SK-N-SH treated with all-trans-retinoic acid at 6 μM for 48 hours (cell line): ENCODE measurements around the gene PIK3R4.
A peak's percentile ranks its signal among the peaks of the same experiment; 100 is the strongest.

Experiments used
- ATAC-seq: fragments of 200-7000 bp; cut with Tn5 transposase; 3 replicates; pipeline ENCODE4 v1.9.1; 2020; ENCODE audit warnings: mild to moderate bottlenecking, moderate library complexity
- BACH2 ChIP-seq: fragments of 250-450 bp; sonication (Bioruptor Pico); IDR thresholded peaks from 2 replicates; pipeline ENCODE4 v1.9.0; 2021; ENCODE audit warnings: mild to moderate bottlenecking, borderline replicate concordance
- CREB5 ChIP-seq: fragments of 250-450 bp; sonication (Bioruptor Pico); IDR thresholded peaks from 2 replicates; pipeline ENCODE4 v1.5.1; 2020; ENCODE audit warnings: low read depth, mild to moderate bottlenecking, moderate library complexity
- CSDC2 ChIP-seq: fragments of 250-450 bp; sonication (Bioruptor Pico); IDR thresholded peaks from 2 replicates; pipeline ENCODE4 v1.5.0; 2020; ENCODE audit warnings: mild to moderate bottlenecking, moderate library complexity
- CSRNP3 ChIP-seq: fragments of 250-450 bp; sonication (Bioruptor Pico); IDR thresholded peaks from 2 replicates; pipeline ENCODE4 v1.5.1; 2021; ENCODE audit warnings: mild to moderate bottlenecking, moderate library complexity
- ESRRG ChIP-seq: fragments of 250-450 bp; sonication (Bioruptor Pico); IDR thresholded peaks from 2 replicates; pipeline ENCODE4 v1.6.1; 2021; ENCODE audit warnings: mild to moderate bottlenecking
- GLIS3 ChIP-seq: fragments of 250-450 bp; sonication (Bioruptor Pico); IDR thresholded peaks from 2 replicates; pipeline ENCODE4 v1.5.0; 2020; ENCODE audit warnings: mild to moderate bottlenecking, moderate library complexity
- ISL1 ChIP-seq: fragments of 250-450 bp; sonication (Bioruptor Pico); IDR thresholded peaks from 2 replicates; pipeline ENCODE4 v2.1.2; 2022; ENCODE audit warnings: mild to moderate bottlenecking, moderate library complexity
- OSR1 ChIP-seq: fragments of 250-450 bp; sonication (Bioruptor Pico); IDR thresholded peaks from 2 replicates; pipeline ENCODE4 v1.8.0; 2022; ENCODE audit warnings: moderate library complexity, mild to moderate bottlenecking, inconsistent platforms
- PATZ1 ChIP-seq: fragments of 250-450 bp; sonication (Bioruptor Pico); IDR thresholded peaks from 2 replicates; pipeline ENCODE4 v1.8.0; 2020; ENCODE audit warnings: mild to moderate bottlenecking, moderate library complexity, borderline replicate concordance
- POU6F1 ChIP-seq: fragments of 250-450 bp; sonication (Bioruptor Pico); IDR thresholded peaks from 2 replicates; pipeline ENCODE4 v1.8.0; 2021; ENCODE audit warnings: low read depth, mild to moderate bottlenecking, moderate library complexity, borderline replicate concordance
- PPARA ChIP-seq: fragments of 250-450 bp; sonication (Bioruptor Pico); IDR thresholded peaks from 2 replicates; pipeline ENCODE4 v1.5.0; 2020; ENCODE audit warnings: mild to moderate bottlenecking, borderline replicate concordance
- RARB ChIP-seq: fragments of 250-450 bp; sonication (Bioruptor Pico); IDR thresholded peaks from 2 replicates; pipeline ENCODE4 v1.8.0; 2021; ENCODE audit warnings: mild to moderate bottlenecking, moderate library complexity
- SNAI2 ChIP-seq: fragments of 250-450 bp; sonication (Bioruptor Pico); IDR thresholded peaks from 2 replicates; pipeline ENCODE4 v1.5.0; 2020; ENCODE audit warnings: mild to moderate bottlenecking, moderate library complexity
- TCF4 ChIP-seq: fragments of 250-450 bp; sonication (Bioruptor Pico); IDR thresholded peaks from 2 replicates; pipeline ENCODE4 v1.8.0; 2021; ENCODE audit warnings: mild to moderate bottlenecking, moderate library complexity, borderline replicate concordance
- TSHZ2 ChIP-seq: fragments of 250-450 bp; sonication (Bioruptor Pico); IDR thresholded peaks from 2 replicates; pipeline ENCODE4 v1.5.0; 2020; ENCODE audit warnings: mild to moderate bottlenecking, moderate library complexity
- ZC3H10 ChIP-seq: fragments of 250-450 bp; sonication (Bioruptor Pico); IDR thresholded peaks from 2 replicates; pipeline ENCODE4 v1.5.1; 2021; ENCODE audit warnings: mild to moderate bottlenecking, moderate library complexity
- ZFP3 ChIP-seq: fragments of 250-450 bp; sonication (Bioruptor Pico); IDR thresholded peaks from 2 replicates; pipeline ENCODE4 v1.5.0; 2020; ENCODE audit warnings: mild to moderate bottlenecking, moderate library complexity
- ZNF565 ChIP-seq: fragments of 450-650 bp; formaldehyde crosslinking; conservative IDR thresholded peaks from 2 replicates; pipeline ENCODE4 v1.5.0; 2020; ENCODE audit warnings: low read depth, mild to moderate bottlenecking, moderate library complexity
- ZNF70 ChIP-seq: fragments of 450-650 bp; formaldehyde crosslinking; IDR thresholded peaks from 2 replicates; pipeline ENCODE4 v1.5.0; 2020; ENCODE audit warnings: mild to moderate bottlenecking, moderate library complexity
- ZNF8 ChIP-seq: fragments of 450-650 bp; formaldehyde crosslinking; IDR thresholded peaks from 2 replicates; pipeline ENCODE4 v1.5.0; 2020; ENCODE audit warnings: mild to moderate bottlenecking, moderate library complexity

Gene PIK3R4

GRCh38 chr3:130761730-130762311 is 15.2 kb upstream of the PIK3R4 start:
- ATAC-seq = no peak
- no peak for TF ChIP-seq POU6F1 (CRISPR knock-in tag)
- TF ChIP-seq PPARA (CRISPR knock-in tag) = no peak
- TF ChIP-seq BACH2 (CRISPR knock-in tag) = no peak
- TF ChIP-seq CSDC2 = no peak
- TF ChIP-seq SNAI2 (CRISPR knock-in tag) = no peak
- TF ChIP-seq ZNF70 (CRISPR knock-in tag) = no peak
- TF ChIP-seq ZNF8 (CRISPR knock-in tag) = no peak
- TF ChIP-seq CSRNP3 = no peak
- TF ChIP-seq RARB = no peak

GRCh38 chr3:130760922-130761321 is 14.3 kb upstream of the PIK3R4 start:
- no peak for TF ChIP-seq ZC3H10 (CRISPR knock-in tag)
- peak; percentile 97 for TF ChIP-seq ISL1
- ATAC-seq = no peak

GRCh38 chr3:130759692-130760338 is 13.2 kb upstream of the PIK3R4 start:
- ATAC-seq = peak; percentile 92
- TF ChIP-seq CREB5 (CRISPR knock-in tag) (no peak), ZNF565 (no peak), GLIS3 (CRISPR knock-in tag) (no peak), ESRRG (CRISPR knock-in tag) (no peak), OSR1 (no peak), ISL1 (no peak), SNAI2 (CRISPR knock-in tag) (no peak)

GRCh38 chr3:130758624-130759369 is 12.2 kb upstream of the PIK3R4 start:
- TF ChIP-seq CSRNP3 = no peak
- no peak for TF ChIP-seq ZNF70 (CRISPR knock-in tag)
- TF ChIP-seq TCF4 (CRISPR knock-in tag) = no peak
- no peak for TF ChIP-seq ZNF8 (CRISPR knock-in tag)
- no peak for TF ChIP-seq TSHZ2 (CRISPR knock-in tag)
- TF ChIP-seq CREB5 (CRISPR knock-in tag) = no peak
- TF ChIP-seq PATZ1 = no peak
- no peak for TF ChIP-seq ESRRG (CRISPR knock-in tag)
- no peak for TF ChIP-seq OSR1
- no peak for TF ChIP-seq ISL1
- no peak for TF ChIP-seq ZFP3 (CRISPR knock-in tag)

More at GRCh38 chr3:130758624-130759369, 12.2 kb upstream of the PIK3R4 start:
- ATAC-seq = no peak
